ENCODE data around the gene HDGF.

Gene HDGF

DNA sequence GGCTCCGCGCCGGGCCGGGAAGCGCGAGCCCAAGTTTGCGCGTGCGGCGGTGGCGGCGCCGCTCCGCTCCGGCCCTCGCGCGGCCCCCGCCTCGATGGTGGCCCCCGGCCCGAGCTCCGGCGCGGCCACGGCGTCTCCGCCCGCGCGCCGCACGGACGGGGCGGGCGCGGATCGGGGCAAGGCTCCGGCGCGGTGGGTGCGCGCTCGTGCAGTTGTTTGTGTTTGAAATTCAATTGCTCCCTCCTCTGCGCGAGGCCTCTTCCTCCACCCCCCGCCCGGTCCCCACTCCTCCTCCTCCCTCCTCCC, at the start of gene HDGF:
Gene HDGF (minus strand): TSS at position 225 of the 306 bp plus-strand sequence. CDS start 246 bp downstream, outside the sequence.
- in situ Hi-C loops (cut with MboI; ENCODE audit: low sequenced_read_pairs) = no loop called here

DNA sequence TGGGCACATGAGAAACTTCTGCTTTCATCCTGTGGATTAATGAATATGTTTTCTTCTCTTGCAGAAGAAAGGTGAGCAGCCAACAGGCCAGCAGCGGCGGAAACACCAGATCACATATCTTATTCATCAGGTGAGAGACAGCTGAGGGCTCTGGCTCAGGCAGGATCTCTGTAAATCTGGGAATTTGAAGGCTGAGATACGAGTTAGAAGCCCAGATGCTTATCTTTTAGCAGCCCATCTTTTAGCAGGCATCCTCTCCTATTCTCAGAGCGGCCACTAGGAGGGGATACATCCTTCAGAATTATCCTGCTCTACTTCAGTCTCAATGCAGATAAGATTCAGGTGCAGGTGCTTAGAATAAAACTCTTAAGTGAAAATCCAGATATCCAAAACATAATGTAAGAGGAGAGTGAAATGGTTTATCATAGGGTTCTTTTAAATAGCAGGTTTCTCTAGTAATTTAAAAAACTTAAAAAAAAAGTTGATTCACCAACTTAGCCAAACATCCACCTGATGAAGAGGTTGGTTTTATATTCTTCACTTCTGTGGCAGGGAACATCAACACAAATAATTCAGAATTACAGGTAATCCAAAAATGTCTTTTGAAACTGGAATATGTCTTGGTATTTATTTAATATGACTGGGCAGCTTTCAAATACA, 45.9 kb upstream of the HDGF start:
- in situ Hi-C loops (cut with MboI; ENCODE audit: low sequenced_read_pairs) = no loop called here

DNA sequence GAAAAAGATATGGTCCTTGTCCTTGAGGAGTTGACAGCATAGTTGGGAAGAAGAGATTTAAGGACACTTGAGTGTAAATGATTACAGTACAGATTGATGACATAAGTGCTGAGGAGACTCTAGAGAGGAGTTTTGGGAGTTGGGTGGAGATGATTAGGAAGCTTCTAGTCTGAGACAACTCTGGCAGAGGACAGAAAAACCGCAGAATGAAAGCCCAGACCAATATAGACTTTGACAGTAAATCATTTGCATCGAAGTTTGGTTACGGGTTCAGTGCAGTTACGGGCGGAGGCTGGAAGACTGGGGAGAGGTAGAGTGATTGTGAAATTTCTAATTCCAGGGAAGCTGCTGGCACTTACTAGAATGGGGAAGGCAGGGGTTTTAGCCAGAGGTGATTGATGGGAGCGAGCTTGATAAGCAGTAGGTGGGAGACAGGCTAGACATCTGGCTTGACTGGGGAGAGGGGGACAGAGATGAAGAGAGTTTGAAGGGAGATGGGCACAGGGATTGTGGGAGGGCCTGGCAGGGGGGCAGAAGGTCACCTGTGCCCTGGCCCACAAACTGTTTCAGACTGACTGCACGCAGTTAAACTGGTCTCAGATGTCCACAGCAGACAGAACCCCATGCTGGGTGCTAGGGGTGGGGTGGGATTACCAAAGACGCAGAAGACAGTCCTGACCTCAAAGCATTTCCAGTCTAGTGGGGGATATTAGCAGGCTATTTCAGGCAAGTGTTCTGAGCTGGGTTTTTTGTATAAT, 45.0 kb upstream of the HDGF start:
- in situ Hi-C loops (cut with MboI; ENCODE audit: low sequenced_read_pairs) = no loop called here

DNA sequence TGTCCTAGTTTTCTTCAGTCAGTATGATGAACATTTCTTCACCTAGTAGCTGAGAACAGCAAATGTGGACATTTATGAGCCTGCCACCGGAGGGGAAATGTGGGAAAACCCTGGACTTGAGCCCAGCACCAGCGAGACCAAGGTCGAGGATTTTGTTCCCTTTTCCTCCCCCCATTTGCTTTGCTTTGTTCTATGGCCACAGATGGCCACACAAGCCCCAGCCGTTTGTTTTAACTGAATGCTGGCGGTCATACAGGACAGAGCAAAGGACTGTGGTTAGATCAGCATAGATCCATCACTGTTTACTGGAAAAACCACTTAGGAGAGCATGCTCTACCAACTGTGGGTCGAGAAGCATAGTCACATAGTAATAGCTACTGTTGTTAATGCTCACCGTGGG, 44.3 kb upstream of the HDGF start:
- in situ Hi-C loops (cut with MboI; ENCODE audit: low sequenced_read_pairs) = no loop called here

DNA sequence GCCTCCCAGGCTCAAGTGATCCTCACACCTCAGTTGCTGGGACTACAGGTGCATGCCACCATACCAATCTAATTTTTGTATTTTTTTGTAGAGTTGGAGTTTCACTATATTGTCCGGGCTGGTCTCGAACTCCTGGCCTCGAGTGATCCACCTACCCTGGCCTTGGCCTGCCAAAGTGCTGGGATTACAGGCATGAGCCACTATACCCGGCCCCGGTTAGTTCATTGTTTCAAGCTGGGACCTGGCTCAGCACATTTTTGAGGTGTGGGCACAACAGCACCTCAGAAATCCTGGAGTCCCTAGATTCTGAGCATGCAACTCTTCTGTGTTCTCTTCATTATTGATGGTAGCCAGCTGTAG, 43.9 kb upstream of the HDGF start:
- in situ Hi-C loops (cut with MboI; ENCODE audit: low sequenced_read_pairs) = no loop called here

DNA sequence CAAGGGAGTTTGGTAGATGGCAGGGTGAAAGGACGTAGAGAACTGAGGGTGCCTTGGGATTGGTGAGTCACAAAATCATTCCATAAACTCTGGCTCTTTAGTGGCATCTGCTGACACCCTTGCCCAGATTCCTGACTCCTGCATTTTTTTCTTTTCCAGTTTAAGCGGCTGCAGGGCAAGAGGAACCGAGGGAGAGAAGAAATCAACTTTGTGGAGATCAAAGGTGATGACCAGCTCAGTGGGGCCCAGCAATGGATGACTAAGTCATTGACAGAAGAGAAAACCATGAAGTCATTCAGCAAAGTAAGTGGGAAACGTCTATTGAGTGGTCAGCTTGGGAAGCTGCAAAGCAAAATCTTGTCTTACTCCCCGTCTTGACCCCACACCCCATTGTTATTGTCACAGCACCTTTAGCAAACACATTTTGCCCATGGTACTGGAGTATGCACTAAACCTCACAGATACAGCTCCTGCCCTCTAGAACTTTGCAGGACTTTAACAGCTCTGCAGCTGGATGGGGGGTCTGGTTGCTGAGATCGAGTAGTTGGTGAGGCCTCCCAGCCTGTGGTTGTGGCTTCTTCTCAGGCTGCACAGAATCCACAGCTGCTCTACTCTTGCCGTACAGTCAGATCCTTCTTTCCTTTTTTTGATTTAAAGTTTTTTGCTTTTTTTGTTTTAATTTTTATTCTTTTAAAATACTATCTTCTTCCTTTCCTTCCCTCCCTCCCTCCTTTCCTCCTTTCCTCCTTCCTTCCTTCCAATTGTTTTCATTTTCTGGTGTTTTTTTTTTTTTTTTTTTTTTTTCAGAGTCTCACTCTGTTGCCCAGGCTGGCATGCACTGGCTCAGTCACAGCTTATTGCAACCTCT, 43.3 kb upstream of the HDGF start:
- in situ Hi-C loops (cut with MboI; ENCODE audit: low sequenced_read_pairs) = no loop called here

DNA sequence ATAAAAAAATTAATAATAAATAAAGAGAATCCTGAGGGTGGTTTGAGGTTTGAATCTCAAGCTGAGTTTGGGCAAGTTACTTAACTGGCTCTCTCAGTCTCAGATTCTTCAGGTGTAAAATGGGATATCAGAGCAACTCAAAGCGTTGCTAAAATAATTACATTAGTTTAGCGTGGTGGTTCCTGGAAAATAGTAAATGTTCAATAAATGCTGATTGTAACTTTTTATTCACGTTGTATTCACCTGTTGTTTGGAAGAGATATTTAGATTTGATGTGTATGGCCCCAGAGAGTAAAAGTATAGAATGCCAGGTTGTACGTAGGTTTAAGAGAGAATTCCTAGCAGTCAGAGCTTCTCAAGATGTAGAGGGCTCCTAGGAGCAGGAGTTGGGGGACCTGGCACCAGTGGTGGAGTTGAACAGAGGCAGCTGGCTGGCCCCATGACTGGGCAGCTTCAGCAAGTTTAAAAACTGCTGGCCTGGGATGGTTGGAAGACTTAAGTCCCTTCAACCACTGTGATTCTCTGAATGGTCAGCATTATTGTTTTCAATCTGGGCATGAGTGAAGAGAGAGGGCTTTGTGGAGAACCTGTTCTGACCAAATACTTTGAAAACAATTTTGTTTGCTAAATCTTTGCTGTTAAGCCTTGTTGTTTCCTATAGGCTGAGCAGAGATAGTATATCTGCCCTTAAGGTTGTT, 38.3 kb upstream of the HDGF start:
- in situ Hi-C loops (cut with MboI; ENCODE audit: low sequenced_read_pairs) = no loop called here

DNA sequence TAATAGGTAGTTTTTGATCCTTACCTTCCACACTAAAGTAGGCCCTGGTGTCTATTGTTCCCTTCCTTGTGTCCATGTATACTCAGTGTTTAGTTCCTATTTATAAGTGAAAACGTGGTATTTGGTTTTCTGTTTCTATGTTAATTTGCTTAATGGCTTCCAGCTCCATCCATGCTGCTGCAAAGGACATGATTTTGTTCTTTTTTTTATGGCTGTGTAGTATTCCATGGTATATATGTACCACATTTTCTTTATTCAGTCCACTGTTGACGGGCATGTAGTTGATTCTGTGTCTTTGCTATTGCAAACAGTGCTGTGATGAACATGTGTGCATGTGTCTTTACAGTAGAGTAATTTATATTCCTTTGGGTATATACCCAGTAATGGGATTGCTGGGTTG, 36.7 kb upstream of the HDGF start:
- in situ Hi-C loops (cut with MboI; ENCODE audit: low sequenced_read_pairs) = no loop called here

DNA sequence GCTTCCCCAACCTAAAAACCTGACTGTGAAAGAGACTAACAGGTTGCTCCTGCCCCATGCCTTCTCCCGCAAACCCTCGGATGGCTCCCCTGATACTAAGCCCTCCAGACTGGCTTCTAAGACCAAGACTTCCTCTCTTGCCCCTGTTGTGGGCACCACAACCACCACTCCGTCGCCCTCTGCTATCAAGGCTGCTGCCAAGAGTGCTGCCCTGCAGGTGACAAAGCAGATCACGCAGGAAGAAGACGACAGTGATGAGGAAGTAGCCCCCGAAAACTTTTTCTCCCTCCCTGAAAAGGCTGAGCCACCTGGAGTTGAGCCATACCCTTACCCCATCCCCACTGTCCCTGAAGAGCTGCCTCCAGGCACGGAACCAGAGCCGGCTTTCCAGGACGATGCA, 35.2 kb upstream of the HDGF start:
- in situ Hi-C loops (cut with MboI; ENCODE audit: low sequenced_read_pairs) = no loop called here

DNA sequence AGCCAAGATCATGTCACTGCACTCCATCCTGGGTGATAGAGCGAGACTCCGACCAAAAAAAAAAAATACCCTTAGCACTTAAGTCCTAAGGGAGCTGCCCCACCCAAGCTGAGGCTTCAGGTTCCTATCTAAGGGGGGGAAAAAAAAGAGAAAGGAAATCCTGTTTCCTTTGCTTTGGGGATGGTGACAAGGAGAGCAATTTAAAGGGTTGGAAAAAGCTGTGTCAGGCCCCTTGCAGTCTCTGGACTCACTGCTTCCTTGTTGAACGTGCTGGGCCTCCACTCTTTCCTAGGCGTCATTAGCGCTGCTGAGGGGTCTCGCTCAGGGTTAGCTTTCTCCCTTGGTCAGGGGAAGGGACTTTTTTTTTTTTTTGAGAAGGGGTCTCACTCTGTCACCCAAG, 34.0 kb upstream of the HDGF start:
- in situ Hi-C loops (cut with MboI; ENCODE audit: low sequenced_read_pairs) = no loop called here

DNA sequence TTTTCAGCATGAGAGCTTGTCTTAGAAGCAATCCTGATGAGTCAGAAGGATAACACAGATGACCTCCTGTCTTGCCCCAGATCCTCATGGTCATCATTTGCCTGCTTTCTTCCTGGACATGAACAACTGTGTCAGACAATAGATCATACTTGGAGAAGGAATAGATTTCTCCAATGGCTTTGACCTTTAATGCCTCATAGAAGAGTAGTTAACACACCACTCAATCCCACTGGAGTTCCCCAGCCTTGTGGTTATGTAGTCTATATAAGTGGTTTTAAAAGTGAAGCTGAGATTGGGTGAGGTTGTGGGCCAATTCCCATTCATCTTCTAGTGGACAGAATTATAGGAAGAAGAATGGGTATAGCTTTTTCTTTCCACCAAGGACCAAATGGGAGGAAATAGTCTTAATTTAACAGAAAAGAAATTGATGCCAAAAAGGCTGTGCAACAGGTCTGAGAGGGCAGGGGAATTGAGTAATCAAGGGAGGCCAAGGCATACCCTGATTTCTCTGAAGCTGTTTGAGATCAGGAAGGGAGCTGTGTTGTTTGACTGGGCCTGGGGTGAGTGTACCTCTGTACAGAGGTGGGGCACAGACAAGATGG, 30.2 kb upstream of the HDGF start:
- in situ Hi-C loops (cut with MboI; ENCODE audit: low sequenced_read_pairs) = no loop called here

DNA sequence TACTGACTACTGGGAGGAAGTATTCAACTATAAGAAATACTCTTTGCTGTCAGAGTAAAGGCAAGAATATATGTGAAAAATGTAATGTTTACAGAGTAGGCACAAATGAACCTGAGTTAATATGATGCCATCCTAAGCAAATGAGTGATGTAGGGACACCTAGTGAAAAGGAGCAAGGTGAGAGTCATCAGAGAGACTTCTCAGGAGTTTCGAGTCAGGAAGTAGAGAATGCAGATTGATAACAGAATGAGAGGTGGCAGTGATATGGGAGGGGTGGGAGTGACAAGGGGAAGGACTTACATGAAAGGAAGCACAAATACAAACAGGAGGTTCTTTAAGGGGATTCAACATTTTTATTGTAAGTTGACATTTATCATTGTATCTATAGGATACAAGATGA, 26.1 kb upstream of the HDGF start:
- in situ Hi-C loops (cut with MboI; ENCODE audit: low sequenced_read_pairs) = no loop called here

DNA sequence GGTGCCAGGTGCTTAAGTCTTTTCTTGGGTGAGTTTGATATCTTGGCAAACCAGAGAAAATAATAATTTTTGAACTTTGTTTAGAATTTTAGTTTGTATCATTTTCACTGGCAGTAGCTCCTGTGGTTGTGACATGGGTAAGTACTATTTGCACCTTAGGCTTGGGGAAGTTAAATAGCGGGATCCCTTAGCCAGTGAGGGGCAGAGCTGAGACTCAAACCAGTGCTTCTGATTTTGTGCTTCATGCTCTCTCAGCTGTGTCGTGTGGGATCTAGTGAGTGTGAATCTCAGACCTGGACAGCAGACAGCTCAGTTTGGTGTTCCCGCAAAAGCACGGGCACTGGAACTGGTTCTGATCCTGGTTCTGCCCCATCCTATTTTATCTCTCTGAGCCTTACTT, 25.5 kb upstream of the HDGF start:
- in situ Hi-C loops (cut with MboI; ENCODE audit: low sequenced_read_pairs) = no loop called here

DNA sequence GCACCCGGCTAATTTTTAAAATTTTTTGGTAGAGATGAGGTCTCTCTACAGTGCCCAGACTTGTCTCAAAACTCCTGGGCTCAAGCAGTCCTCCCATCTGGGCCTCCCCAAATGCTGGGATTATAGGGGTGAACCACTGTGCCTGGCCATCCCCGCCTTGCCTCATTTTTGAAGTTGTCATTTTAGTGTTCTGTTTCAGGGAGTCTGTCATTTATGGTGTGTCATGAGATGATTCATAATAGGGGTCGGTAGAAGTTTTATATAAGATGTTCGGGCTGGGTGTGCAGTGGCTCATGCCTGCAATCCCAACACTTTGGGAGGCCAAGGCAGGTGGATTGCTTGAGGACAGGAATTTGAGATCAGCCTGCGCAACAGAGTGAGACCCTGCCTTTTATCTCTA, 24.3 kb upstream of the HDGF start:
- in situ Hi-C loops (cut with MboI; ENCODE audit: low sequenced_read_pairs) = no loop called here

DNA sequence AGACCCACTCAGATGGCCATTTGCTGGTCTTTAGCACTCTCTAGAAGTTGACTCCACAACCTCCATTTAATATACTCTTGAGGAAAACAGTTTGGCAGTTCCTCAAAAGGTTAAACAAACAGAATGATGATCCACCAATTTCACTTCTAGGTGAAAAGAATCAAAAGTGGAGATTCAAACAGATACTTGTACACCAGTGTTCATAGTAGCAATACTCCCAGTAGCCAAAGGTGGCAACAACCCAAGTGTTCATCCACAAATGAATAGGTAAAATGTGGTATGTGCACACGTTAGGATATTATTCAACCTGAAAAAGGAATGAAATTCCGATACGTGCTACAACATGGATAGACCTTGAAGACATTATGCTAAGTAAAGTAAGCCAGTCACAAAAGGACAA, 22.1 kb upstream of the HDGF start:
- in situ Hi-C loops (cut with MboI; ENCODE audit: low sequenced_read_pairs) = no loop called here

DNA sequence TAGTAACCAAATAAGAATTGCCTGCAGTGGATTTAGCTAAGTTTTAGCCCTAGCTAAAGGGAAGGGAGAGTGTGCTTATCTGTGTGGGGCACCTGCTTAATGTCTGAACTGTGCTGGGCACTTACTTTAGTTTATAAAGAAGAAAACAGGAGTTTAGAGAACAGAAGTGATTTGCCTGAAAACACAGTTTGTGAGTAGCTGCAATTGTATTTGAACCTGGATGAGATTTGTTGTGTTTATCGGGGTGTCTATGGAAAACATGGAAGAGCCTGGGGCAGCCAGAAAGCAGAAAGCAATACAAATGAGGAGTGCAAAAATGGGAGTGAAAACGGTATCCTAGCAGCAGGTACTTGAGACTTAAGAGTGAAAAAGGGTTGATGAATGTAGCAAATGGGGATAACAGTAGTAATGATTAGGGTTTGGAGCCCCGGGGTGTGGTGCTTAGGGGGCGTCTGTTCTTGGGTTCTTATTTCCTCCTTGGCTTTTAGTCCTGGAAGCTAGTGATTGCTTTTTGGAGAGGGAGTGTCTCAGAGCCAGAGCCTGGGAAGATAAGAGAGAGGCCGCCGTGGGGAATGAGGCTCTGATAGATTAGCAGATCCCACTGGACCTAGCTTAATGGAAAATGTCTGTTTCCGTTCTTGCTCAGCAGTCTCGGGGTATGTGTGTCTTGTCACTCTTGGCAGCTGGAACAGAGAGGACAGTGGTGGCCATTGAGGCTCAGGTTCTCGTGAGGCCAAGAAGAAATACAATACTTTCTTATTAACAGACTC, 21.4 kb upstream of the HDGF start:
- in situ Hi-C loops (cut with MboI; ENCODE audit: low sequenced_read_pairs) = no loop called here

DNA sequence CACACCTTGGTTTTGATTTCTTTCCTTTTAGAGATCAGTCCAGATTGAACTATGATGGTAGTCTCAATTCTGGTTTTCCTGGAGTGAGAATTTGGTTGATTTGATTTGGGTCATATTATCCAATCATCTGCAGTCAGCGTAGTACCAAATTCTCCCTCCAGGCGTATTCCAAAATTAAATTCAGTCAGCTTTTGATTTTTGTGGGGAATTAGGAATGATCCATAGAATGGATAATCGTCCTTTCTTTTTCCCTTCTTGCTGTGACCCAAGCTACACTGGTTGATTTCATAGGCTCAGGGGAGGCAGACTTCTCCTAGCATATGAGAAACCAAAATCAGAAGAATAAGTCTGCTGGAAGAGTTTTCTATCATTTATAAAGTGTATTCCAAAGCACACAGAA, 20.7 kb upstream of the HDGF start:
- in situ Hi-C loops (cut with MboI; ENCODE audit: low sequenced_read_pairs) = no loop called here

DNA sequence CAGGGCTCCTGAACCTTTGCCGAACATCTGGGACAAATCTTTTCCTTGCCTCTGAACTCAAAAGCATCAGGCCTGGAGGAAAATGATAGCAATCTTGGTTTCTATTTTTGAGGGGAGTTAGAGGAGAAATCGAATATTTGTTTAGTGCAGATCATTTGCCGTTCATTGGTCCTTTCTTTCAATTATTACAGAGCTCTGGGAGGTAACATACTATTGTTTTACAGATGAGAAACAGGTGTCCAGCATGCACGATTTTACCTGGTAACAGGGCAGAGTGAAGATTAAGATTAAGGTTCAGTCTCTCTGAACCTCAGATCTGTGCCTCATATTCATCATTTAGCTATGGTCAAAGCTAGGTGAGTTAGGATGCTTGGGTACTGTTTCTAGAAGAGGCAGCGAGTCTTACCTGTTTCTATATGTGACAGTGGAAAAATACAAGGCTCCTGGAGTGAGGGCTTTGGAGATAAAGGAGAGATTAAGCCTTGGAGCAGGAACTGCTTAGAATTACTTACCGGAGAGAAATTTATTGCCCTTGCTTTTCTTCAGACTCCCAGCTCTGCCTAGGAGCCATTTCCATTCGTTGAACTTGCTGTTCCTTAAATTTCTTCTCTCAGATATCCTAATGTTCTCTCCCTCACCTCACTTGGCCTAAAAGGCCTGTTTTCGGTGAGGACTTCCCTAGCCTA, 17.3 kb upstream of the HDGF start:
- in situ Hi-C loops (cut with MboI; ENCODE audit: low sequenced_read_pairs) = no loop called here

DNA sequence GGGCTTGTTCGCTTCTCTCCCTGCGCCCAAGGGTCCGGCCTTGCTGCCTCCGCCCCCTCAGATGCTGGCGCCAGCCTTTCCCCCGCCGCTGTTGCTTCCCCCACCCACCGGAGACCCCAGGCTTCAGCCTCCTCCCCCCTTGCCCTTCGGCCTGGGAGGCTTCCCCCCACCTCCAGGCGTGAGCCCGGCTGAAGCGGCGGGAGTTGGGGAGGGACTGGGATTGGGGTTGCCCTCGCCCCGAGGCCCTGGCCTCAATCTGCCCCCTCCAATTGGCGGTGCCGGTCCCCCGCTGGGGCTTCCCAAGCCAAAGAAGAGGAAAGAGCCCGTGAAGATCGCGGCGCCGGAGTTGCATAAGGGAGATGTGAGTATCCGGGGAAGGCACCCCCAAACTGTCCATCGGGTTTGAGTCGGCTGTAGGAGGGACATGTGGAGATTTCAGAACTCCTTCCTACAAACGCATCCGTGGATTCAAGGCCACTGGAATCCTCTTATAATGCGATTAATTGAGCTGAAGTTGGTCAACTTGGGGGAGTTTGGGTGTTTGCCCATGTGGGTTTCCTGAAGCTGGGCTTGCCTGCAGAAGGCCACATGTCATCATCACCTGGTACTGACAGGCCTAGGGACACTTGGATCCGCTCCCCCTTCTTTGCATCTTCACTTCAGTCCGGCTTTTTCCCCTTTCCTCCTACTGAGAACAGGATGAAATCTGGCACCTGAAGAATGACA, 16.6 kb upstream of the HDGF start:
- in situ Hi-C loops (cut with MboI; ENCODE audit: low sequenced_read_pairs) = no loop called here
